HG02763 (cell line): Measurements from ENCODE around the gene KXD1.

Source experiments
- ATAC-seq: cut with Tn5 transposase; IDR thresholded peaks from one replicate; pipeline ENCODE4 v1.9.1; 2021; ENCODE audit warnings: mild to moderate bottlenecking, moderate library complexity; ENCODE audit not compliant: unreplicated experiment

KXD1 gene

GRCh38 chr19:18612051-18612771 lies 54.5 kb downstream of the KXD1 start:
- ATAC-seq = no peak

GRCh38 chr19:18612772-18613588 lies 55.3 kb downstream of the KXD1 start, which contains the start of gene TMEM59L:
TMEM59L (plus strand) TSS chr19:18612870; CDS start chr19:18612959, 89 bp downstream.
- no peak for ATAC-seq

DNA sequence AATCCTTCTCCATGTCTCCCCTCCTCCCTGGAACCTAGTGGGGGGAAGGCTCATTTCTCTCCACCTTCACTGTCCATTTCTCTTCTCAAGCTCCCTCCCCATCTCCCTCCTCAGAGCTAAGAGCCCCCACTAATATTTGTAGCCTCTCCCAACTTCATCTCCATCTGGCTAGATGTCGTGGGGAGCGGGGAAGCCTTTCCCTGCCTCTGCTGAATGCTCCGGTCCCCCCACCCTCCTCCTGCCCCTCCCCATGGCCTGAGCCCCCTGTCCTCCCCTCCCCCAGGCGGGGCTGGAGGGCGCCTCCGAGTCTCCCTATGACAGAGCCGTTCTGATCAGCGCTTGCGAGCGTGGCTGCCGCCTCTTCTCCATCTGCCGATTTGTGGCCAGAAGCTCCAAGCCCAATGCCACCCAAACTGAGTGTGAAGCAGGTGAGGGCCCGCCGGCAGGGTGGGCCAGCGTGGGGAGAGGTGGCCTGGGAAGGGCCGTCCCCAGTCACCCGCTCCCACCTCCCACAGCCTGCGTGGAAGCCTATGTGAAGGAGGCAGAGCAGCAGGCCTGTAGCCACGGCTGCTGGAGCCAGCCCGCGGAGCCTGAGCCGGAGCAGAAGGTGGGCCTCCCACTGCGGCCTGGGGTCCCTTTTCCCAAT lies 56.0 kb downstream of the KXD1 start:
- no peak for ATAC-seq

DNA sequence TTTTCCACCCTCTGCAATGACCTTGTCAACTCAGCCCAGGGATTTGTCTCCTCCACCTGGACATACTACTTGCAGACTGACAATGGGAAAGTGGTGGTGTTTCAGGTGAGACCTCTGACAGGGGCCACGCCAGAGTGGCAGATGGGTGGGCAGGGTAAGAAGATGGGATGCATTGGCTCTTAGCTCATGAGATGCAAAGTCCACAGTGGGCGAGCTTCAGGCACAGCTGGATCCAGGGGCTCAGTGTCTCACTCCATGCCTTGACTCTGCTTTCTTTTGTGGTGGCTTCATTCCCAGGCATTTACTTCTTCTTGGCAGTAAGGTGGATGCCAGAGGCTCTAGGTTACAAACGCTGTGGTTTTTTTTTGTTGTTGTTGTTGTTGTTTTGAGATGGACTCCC lies 58.4 kb downstream of the KXD1 start:
- ATAC-seq = no peak

GRCh38 chr19:18617562-18617961 lies 59.9 kb downstream of the KXD1 start:
- no peak for ATAC-seq

DNA sequence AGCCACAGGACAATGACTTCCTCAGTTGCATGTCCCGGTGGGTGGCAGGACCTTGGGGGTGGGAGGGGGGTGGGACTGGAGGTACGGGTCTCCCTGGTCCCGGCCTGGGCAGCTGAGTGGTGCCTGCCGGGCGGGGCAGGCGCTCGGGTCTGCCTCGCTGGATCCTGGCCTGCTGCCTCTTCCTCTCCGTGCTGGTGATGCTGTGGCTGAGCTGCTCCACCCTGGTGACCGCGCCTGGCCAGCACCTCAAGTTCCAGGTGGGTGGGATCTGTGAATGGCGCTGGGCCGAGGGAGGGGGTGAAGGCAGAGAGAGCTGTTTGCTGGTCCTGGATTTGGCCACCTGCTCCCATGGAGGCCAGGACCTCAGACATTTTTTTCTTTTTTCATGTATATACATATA lies 60.6 kb downstream of the KXD1 start:
- no peak for ATAC-seq
